Nephron (organoid): Measurements from ENCODE around the gene CLTCL1.

Source experiments
- H3K27ac Mint-ChIP-seq, 3 experiments: 2 replicates each; pipeline ENCODE4 v1.8.0; 2020; ENCODE audit warnings: mixed read lengths in 3 of 3, mild to moderate bottlenecking in 2 of 3, moderate library complexity in 1 of 3
- H3K27me3 Mint-ChIP-seq: 2 replicates; pipeline ENCODE4 v1.8.0; 2021; ENCODE audit warnings: low read depth, mild to moderate bottlenecking, moderate library complexity, mixed read lengths
- H3K36me3 Mint-ChIP-seq: 2 replicates; pipeline ENCODE4 v1.8.0; 2020; ENCODE audit warnings: low read depth, mixed read lengths
- H3K4me1 Mint-ChIP-seq: 2 replicates; pipeline ENCODE4 v1.8.0; 2020; ENCODE audit warnings: mixed read lengths
- H3K4me3 Mint-ChIP-seq, 3 experiments: 2 replicates each; pipeline ENCODE4 v1.8.0; 2020; ENCODE audit warnings: mild to moderate bottlenecking in 3 of 3, mixed read lengths in 3 of 3, moderate library complexity in 2 of 3
- H3K9me3 Mint-ChIP-seq: 2 replicates; pipeline ENCODE4 v1.8.0; 2020; ENCODE audit warnings: mixed read lengths
- CTCF ChIP-seq, 3 experiments: fragments of 200-600 bp; sonication (generic); IDR thresholded peaks; one replicate each; pipeline ENCODE4 v1.5.0; 2021; ENCODE audit warnings: antibody characterized with exemption in 3 of 3; ENCODE audit not compliant: unreplicated experiment in 3 of 3

Gene CLTCL1

DNA sequence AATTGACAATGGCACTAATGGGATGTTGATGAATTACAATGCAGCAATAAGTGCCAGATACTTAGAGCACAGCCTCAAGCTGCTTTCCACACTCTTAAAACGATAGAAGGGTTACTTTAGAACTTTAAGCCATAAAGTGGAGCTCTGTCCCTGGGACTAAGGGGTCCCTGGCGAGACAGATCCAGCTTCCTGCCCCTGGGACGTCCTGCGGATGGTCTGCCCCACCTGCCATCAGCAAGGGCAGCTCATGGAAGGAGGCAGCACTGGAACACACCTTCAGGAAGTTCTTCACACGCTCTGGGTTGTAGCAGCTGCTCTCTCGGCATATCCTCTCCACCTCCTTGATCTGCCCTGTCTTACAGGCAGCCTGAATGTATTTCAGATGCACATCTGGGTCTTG lies 67.9 kb downstream of the CLTCL1 start:
- H3K27me3 Mint-ChIP-seq: peaks cover 3% of the 10 kb centered on the region
- H3K9me3 Mint-ChIP-seq: no peaks in the 10 kb centered on the region
- H3K4me1 Mint-ChIP-seq: no peaks in the 10 kb centered on the region
- TF ChIP-seq CTCF (IDR thresholded peaks at IDR 0.05; ENCODE audit: unreplicated experiment in 3 of 3): no peak
- no peak overlapping the region for H3K27ac Mint-ChIP-seq
- H3K4me3 Mint-ChIP-seq: no peak overlapping the region
- H3K36me3 Mint-ChIP-seq: peaks cover 28% of the 10 kb centered on the region

DNA sequence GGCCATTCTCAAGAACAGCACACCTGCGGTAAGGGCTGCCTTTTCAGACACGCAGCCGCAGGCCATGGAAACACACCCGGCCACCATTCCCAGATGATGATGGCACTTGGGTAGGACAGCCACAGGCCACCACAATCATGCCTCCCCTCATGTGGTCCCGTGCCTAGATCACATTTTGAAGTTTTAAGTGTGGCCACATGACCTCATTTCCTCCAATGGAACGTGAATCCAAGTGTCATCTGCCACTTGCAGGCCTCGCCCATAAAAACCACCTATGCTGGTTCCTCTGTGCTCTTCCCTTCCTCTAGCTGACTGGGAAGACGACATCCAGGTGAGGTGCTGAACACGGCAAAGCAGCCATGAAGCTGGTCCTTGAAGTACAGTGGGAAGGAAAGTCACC lies 68.4 kb downstream of the CLTCL1 start:
- Mint-ChIP-seq H3K27ac (no peak overlapping the region), H3K36me3 (peaks cover 28% of the 10 kb centered on the region), H3K9me3 (no peaks in the 10 kb centered on the region), H3K4me1 (peaks cover 1% of the 10 kb centered on the region), H3K27me3 (peaks cover 3% of the 10 kb centered on the region), H3K4me3 (no peak overlapping the region)
- TF ChIP-seq CTCF (IDR thresholded peaks at IDR 0.05; ENCODE audit: unreplicated experiment in 3 of 3): no peak

DNA sequence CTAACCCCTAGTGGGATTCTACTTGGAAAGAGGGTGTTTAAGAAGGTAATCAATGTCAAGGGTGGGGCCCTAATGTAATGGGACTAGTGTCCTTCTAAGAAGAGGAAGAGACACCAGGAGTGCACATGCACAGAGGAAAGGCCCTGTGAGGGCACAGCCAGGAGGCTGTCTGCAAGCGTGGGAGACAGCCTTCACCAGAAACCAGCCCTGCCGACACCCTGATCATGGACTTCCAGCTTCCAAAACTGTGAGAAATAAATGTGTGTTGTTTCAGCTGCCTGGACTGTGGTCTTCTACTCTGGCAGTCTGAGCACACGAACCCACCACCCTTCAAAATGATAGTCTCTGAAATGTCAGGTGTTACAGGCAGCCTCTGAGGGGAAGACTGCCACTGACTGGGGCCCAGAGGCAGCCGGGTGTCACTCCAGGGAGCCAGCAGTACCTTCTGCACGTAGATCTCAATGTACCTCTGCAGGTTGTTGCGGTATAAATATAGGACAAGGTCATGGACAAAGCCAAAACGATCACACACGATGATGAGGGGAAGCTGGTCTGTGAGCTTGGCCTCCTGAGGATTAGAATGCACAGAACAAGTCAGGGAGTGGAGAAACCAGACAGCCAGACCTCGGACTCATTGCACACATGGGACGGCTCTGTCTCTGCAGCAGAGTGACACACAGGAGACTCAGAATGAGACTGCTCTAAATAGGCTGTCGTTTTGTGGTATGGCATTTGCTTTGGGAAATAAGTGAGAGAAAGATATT lies 69.1 kb downstream of the CLTCL1 start:
- H3K9me3 Mint-ChIP-seq: no peaks in the 10 kb centered on the region
- no peak overlapping the region for H3K27ac Mint-ChIP-seq
- peaks cover 6% of the 10 kb centered on the region for H3K4me1 Mint-ChIP-seq
- H3K36me3 Mint-ChIP-seq: peaks cover 24% of the 10 kb centered on the region
- H3K27me3 Mint-ChIP-seq: peaks cover 3% of the 10 kb centered on the region
- TF ChIP-seq CTCF (IDR thresholded peaks at IDR 0.05; ENCODE audit: unreplicated experiment in 3 of 3): no peak
- H3K4me3 Mint-ChIP-seq: no peak overlapping the region

DNA sequence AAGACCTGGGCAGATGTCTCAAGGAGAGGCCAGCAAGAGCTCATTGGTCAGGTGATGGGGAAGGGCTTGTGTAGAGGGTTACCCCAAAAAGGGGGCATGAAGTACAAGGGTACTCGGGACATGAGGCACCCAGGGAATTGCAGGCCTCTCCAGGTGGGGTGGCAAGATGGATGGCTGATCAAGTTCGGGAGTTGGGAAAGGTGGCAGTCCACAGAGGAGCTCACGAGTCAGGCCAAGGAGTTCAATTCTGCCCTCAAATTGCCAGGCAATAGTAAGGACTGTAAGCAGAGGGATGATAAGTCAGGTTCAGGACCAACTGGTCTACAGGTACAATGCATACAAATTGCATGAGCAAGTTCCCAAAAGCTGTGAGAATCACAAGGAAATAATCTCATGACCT lies 70.7 kb downstream of the CLTCL1 start:
- Mint-ChIP-seq H3K4me1 (peaks cover 6% of the 10 kb centered on the region), H3K27ac (no peak overlapping the region), H3K9me3 (no peaks in the 10 kb centered on the region), H3K36me3 (peaks cover 24% of the 10 kb centered on the region), H3K4me3 (no peak overlapping the region), H3K27me3 (peaks cover 3% of the 10 kb centered on the region)
- no peak for TF ChIP-seq CTCF (IDR thresholded peaks at IDR 0.05; ENCODE audit: unreplicated experiment in 3 of 3)

DNA sequence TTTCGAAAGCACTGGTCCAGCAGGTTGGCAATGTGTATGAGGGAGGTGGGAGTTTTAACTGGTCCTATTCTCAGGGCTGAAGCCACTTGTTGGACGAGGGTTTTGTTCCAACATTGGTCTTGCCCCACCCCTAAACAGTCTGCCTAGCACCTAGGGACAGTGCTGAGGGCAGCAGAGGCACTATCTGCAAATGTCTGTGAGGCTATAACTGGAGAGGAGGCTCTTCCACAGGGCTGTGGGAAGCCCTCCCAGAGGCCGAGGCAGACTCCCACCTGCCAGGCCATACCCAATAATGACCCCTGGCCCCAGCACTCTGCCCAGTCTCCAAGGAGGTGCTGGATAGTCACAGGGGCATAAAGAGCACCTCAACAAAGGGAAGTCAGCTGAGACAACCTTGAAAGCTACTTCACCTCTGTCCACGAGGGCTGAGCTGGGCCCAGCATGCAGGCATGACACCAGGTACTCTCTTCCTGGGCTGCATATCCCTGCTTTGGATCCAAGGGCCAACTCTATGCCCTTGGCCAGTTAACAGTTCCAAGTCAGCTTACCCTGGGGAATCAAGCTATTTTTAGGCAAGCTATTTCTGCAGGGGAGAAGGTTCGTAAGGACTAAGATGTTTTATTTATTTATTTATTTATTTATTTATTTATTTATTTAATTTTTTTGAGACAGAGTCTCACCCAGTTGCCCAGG lies 72.8 kb downstream of the CLTCL1 start:
- H3K27ac Mint-ChIP-seq: no peak overlapping the region
- peaks cover 24% of the 10 kb centered on the region for H3K36me3 Mint-ChIP-seq
- H3K4me3 Mint-ChIP-seq: no peak overlapping the region
- TF ChIP-seq CTCF (IDR thresholded peaks at IDR 0.05; ENCODE audit: unreplicated experiment in 3 of 3): no peak
- H3K4me1 Mint-ChIP-seq: peaks cover 6% of the 10 kb centered on the region
- peaks cover under 1% of the 10 kb centered on the region for H3K27me3 Mint-ChIP-seq
- H3K9me3 Mint-ChIP-seq: no peaks in the 10 kb centered on the region
